Fibroblast of mammary gland (primary cell): ENCODE data around the gene GNS.

Experiments used
- DNase-seq: peaks from one replicate; pipeline ENCODE4 v3.0.0-alpha.2; 2010; ENCODE audit warnings: low read depth
- H3K4me3 ChIP-seq: 2 replicates; pipeline ENCODE4 v1.5.1; 2011; ENCODE audit warnings: low read depth, mild to moderate bottlenecking, low read length, moderate library complexity; ENCODE audit not compliant: control insufficient read depth
- TF ChIP-seq, protein P1 (sequence below): conservative IDR thresholded peaks from 2 replicates; pipeline ENCODE4 v1.5.1; 2011; ENCODE audit warnings: low read depth, low read length, inconsistent platforms; ENCODE audit not compliant: control insufficient read depth, insufficient read depth

Gene GNS

DNA sequence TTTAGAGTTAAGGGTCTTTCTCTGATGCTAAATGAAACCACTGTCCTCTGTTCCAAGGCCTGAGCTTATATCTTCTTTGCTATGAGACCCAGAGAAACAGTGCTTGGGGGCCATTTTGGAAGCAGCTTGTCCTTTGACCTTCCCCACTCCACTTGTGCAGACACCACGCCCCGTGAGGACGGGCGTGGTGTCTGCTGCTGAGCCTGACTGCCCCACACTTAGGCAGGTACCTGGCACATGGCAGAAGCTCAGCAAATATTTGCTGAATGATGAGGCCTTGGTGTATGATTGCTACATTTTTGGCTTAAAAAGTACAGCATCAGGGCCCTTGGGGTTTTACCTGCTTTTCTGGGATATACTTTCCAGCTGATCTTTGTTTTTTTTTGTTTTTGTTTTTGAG lies 79.0 kb downstream of the GNS start:
- TF ChIP-seq, protein P1, sequence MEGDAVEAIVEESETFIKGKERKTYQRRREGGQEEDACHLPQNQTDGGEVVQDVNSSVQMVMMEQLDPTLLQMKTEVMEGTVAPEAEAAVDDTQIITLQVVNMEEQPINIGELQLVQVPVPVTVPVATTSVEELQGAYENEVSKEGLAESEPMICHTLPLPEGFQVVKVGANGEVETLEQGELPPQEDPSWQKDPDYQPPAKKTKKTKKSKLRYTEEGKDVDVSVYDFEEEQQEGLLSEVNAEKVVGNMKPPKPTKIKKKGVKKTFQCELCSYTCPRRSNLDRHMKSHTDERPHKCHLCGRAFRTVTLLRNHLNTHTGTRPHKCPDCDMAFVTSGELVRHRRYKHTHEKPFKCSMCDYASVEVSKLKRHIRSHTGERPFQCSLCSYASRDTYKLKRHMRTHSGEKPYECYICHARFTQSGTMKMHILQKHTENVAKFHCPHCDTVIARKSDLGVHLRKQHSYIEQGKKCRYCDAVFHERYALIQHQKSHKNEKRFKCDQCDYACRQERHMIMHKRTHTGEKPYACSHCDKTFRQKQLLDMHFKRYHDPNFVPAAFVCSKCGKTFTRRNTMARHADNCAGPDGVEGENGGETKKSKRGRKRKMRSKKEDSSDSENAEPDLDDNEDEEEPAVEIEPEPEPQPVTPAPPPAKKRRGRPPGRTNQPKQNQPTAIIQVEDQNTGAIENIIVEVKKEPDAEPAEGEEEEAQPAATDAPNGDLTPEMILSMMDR, result no peak
- DNase-seq, result no peak
- no peak overlapping the region for H3K4me3 ChIP-seq

DNA sequence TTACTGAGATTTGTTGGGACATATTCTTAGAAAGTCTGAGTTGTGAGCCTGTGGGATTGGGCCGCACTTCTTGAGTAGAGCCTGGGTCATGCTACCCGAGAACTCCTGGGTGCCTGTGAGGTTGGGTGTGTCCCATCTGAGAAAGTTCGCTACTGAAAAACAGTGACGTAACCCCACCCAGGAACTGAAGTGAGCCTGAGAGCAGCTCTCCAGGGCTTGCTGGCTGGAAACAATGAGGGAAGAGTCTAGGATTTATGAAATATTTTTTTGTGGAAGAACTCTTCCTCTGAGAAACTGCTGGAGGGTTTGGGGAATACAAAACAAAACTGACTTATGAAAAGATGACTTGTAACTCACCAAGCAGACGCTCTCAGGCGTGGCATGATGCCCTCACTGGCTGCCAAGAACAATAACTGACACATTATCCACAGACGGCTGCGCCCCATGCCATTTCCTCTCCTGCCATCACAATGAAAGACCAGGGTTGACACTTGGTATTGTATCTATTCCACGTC lies 79.7 kb downstream of the GNS start:
- peak overlapping the region; percentile 6 for H3K4me3 ChIP-seq
- DNase-seq, result peak; percentile 80
- TF ChIP-seq, protein P1, result no peak

DNA sequence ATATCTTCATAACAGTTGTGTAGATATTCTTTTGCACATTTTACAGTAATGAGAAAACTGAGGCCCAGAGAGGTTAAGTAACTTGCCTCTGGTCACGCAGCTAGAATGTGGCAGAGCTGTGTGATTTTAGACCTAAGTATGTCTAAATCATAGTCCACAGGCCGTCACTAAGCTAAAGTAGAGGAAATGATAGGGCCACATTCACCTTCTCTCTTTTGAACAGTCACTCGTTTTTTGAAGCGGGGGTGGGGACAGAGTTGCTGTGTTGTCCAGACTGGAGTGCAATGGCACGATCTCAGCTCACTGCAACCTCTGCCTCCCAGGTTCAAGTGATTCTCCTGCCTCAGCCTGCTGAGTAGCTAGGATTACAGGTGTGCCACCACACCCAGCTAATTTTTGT lies 80.4 kb downstream of the GNS start:
- DNase-seq, result no peak
- TF ChIP-seq, protein P1, result no peak
- H3K4me3 ChIP-seq, result no peak overlapping the region

DNA sequence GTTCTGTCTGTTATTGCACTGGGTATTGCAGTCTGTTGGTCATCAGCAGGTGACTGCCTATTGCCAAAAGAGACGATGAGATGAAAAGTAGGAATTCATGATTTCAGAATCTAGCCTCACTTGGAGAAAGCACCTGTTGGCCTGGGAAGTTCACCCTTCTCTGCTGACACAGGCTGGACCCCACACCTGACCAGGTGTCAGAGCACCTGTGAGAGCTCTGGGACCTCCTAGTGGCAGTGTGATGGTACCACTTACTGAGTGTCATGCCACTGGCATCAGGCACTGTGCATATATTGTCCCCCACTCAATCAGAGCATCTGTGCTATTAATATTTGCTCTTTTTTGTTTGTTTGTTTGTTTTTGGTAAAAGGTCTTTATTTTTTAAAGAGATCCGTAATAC lies 81.0 kb downstream of the GNS start:
- DNase-seq, result no peak
- H3K4me3 ChIP-seq, result no peak overlapping the region
- TF ChIP-seq, protein P1, result no peak

DNA sequence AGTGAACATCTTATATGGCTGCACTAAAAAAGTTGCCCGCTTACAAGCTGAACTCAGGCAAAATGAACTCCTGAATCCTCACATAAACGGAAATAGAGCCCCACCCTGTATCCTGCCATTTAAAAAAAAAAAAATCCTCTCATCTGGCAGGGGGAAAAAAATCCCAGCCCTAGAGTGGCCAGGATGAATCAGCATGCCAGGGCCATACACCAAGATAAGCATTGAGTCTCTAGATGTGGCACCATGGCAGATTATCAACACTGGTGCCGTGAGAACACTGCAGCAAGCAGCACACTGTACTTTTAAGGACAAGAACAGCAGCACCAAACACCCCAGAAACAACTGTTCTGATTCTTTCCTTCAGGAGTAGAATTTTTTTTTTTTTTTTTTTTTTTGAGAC lies 83.4 kb downstream of the GNS start:
- DNase-seq, result peak; percentile 25
- TF ChIP-seq, protein P1, result no peak
- H3K4me3 ChIP-seq, result no peak overlapping the region

DNA sequence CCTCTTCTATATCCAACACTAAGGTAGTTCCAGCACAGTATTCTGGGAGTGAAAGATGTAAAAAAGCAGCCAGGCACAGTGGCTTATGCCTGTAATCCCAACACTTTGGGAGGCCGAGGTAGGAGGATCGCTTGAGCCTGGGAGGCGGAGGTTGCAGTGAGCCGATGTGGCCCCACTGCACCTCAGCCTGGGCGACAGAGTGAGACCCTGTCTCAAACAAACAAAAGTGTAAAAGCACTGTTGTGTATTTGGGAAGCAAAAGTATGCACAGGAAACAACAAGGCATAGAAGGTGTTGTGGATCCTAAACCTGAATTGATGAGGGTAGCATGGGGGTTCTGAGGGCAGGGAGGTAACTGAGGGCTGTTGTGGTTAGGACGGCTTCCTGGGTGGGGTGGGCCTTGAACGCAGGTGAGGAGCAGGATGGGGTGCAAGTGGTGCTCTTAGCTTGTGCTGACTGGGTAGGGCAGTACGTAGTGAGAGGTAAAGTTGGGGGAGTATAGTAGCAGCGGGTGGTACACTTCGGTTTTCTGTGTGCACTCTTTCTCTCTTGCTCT lies 84.8 kb downstream of the GNS start:
- DNase-seq, result no peak
- TF ChIP-seq, protein P1, result no peak
- no peak overlapping the region for H3K4me3 ChIP-seq
